Daoy (cell line): ENCODE measurements around the gene PDS5A. TPM values are rescaled to one million over a fixed set of nuclear protein-coding genes. Genes with fewer than 3 reads are reported as not detected.
"Not testable (repeated sequence)": the region's sequence is repeated elsewhere in the genome, so short reads cannot be mapped to it uniquely, and the experiment has no call there.

Experiments used
- DNase-seq: peaks from one replicate; pipeline ENCODE4 v3.0.0-alpha.2; 2015; ENCODE audit warnings: low read depth
- total RNA-seq: library from RNA; depleted of rRNA; stranded (reverse); fragments of >200 nt; shearing (Covaris generic); gene quantifications from 2 replicates; pipeline ENCODE4 v1.2.3, GENCODE V29; 2014

PDS5A gene
- total RNA-seq, 1 experiment from 2014 or later = 45.4 TPM

DNA sequence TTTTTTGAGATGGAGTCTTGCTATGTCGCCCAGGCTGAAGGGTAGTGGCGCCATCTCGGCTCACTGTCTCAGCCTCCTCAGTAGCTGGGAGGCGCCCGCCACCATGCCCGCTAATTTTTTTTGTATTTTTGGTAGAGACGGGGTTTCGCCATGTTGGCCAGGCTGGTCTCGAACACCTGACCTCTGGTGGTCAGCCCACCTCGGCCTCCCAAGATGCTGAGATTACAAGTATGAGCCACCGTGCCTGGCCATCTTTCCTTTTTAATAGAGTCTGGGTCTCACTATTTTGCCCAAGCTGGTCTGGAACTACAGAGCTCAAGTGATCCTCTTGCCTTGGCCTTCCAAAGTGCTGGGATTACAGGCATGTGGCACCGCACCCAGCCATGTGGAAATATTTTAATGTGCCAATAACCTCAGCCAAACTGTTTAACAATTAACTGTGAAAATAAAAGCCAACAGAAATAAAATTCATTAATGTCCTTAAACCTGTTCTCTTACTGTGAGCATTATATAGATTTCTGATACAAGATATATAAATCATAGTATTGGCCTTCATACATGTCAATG lies 16.3 kb downstream of the PDS5A start:
- DNase-seq = no peak

DNA sequence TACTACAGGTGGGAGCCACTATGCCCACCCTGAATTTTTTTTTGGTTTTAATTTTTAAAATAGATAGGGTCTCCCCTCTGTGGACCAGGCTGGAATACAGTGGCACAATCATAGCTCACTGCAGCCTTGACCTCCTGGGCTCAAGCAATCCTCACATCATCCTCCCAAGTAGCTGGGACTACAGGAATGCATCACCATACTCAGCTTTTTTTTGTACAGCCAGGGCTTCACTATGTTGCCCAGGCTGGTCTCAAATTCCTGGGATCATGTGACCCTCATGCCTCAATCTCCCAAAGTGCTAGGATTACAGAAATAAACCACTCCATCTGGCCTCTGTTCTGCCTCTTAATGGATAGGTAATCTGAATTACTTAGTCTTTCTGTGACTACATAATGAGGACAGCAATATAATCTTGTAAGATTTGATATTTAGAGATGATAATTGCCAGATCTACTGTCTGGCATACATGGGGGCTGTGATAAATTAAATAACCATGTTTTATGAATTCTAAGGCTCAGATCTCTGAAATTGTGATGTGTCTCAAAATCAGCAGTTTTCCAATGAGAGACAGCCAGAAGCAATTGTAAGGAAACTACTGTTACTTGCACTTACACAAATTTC lies 26.7 kb downstream of the PDS5A start:
- no peak for DNase-seq

DNA sequence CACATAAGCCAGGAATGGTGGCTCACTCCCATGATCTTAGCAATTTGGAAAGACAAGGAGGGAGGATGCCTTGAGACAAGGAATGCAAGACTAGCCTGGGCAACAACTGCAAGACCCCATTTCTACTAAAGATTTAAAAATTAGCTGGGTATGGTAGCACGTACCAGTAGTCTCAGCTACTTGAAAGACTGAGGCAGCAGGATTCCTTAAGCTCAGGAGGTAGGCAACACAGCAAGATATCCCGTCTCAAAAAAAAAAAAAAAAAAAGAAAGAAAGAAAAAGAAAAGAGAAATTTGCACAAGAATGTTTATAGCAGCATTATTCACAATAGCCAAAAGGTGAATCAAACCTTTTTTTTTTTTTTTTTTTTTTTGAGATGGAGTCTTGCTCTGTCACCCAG lies 29.7 kb downstream of the PDS5A start:
- no peak for DNase-seq

DNA sequence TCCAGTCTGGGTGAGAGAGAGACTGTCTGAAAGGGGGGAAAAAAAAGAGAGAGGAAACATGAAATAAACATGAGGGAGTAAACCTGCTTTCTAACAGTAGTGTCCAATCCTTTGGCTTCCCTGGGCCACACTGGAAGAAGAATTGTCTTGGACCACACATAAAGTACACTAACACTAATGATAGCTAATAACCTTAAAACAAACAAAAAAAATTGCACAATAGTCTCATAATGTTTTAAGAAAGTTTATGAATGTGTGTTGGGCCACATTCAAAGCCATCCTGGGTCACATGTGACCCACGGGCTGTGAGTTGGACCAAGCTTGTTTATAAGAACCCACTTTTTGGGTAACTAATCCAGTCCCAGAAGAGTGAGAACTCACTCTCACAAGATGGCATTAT lies 30.3 kb downstream of the PDS5A start:
- DNase-seq = no peak

DNA sequence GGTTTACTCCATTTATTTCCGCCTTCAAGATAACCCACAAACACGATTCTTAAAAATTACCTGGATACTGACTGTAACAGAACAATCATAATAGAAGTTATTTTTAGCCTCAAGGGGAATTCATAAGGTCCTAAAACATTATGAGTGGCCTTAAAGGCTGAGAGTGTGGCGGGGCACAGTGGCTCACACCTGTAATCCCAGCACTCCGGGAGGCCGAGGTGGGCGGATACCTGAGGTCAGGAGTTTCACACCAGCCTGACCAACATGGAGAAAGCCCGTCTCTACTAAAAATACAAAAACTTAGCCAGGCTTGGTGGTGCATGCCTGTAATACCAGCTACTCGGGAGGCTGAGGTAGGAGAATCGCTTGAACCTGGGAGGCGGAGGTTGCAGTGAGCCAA lies 33.5 kb downstream of the PDS5A start:
- not testable (repeated sequence) for DNase-seq

DNA sequence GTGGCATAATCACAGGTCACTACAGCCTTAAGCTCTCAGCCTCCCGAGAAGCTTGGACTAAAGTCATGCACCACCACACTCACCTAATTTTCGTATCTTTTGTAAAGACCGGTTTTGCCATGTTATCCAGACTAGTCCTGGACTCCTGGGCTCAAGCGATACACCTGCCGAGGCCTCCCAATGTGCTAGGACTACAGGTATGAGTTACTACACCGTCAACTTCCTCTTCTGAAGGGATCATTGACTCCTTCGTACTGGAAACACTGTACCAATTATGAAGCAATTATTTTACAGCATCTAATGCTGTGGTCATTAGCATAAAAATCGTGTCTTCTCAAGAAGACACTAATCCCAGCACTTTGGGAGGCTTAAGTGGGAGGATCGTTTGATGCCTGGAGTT lies 35.2 kb downstream of the PDS5A start:
- no peak for DNase-seq

DNA sequence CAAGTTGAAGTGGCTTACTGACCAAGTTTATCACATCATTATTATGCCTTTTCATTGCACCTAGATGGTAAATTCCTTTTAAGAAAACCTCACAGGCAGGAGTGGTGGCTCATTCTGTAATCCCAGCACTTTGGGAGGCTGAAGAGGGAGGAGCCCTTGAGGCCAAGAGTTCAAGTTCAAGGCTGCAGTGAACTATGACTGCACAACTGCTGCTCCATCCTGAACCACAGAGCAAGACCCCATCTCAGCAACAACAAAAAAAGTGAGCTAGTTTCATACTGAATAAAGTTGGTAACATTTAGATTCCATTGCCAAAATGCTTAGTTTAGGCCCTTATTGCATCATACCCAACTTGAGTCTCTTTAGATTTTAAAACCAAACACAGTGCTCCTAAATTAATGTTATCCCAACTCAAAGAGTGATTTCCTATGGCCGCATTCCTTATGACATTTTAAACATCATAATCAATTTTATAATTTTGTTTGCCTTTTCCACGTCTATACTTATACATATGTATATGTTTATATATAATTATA lies 36.0 kb downstream of the PDS5A start:
- DNase-seq = no peak

DNA sequence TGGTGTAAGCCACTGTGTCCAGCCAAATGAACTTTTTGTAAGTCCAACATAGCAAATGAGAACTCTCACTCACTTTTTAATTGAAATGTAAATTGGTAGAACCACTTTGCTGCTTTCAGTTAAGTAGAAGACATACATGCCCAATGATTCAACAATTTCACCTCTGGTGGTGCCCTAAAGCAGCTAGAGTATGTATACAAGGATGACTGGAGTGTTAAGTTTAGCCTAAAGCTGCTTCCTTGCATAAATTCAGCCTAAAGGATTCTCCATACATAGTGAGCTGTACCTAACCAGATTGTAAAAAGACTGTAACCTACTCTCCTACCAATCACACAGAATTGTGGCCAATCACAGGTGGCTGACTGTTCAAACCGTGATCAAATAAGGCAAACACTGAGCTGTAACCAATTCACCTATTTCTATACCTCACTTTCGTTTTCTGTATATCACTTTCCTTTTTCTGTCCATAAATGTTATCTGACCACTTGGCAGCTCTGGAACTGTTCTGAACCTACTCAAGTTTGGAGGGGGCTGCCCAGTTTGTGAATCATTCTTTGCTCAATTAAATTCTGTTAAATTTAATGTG lies 39.9 kb downstream of the PDS5A start:
- DNase-seq = no peak

DNA sequence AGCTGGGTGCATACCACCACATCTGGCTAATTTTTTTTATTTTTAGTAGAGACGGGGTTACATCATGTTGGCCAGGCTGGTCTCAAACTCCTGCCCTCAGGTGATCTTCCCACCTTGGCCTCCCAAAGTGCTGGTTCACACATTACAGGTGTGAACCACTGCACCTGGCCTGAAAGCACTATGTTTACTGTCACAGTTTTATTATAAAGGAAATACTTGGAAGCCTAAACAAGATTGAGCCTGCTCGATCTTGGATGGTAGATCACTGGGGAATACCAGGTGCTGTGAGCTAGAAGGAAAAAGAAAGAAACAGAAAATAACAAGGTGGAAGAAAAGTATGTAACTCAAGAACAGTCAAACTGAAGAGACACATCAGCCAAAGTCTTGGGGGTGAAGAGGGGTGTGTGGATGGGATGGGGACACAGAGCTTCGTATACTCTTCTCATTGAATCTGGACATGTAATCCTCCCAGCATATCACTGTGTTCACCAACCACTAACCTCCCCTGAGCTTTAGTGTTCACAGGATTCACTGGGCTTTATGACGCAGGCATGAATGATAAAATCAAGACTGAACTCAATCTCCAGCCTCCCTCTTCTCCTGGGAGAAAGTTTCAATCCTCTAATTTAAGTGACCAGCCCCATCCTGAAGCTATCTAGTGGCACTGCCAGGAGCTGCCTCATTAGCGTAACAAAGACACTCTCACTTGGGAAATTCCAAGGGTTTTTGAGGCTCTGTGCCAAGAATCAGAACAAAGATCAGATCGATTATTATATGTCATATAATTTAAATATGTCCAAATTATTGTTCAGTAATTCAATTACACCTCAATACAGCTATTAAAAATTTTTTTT lies 40.9 kb downstream of the PDS5A start:
- no peak for DNase-seq

DNA sequence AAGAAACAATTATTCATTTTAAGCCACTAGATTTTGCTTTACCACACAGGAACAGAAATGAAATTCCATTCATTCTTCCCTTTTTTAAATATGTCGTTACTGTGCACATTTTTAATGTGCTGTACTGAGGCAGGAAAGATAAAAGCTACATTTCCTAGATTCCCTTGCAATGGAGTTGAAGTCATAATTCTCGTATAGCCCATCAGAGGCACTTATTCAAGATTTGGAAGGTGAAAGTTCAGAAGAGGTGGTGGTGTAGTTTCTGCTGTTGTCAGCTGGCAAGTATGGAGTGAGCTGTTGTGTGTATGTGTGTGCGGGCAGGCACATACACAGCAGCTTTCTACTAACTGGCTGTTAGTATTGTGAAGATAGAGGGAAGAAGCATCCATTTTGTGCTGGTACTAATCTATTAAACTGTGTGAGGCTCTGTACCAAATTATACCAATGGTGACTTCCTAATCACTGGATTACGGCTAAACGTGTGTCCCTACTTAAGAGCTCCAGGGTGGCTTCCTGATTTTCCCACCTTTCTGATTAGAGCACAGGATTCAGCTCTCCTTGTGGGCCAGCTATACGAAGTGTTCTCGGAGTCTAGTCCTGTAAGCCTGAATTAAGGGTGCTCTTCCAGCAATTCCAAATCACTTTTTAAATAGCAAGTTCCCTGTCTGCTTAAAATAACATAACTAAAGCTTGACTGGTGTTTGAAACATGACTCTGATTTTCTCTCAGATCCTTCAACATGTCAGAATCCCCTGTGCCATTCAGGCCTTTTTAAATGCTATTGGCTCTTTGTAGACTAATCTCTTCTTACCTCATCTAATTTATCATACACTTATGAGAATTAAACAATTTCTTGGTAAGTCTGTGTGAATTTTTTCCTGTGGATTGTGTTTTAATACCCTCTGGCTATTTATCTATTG lies 43.8 kb downstream of the PDS5A start:
- no peak for DNase-seq

DNA sequence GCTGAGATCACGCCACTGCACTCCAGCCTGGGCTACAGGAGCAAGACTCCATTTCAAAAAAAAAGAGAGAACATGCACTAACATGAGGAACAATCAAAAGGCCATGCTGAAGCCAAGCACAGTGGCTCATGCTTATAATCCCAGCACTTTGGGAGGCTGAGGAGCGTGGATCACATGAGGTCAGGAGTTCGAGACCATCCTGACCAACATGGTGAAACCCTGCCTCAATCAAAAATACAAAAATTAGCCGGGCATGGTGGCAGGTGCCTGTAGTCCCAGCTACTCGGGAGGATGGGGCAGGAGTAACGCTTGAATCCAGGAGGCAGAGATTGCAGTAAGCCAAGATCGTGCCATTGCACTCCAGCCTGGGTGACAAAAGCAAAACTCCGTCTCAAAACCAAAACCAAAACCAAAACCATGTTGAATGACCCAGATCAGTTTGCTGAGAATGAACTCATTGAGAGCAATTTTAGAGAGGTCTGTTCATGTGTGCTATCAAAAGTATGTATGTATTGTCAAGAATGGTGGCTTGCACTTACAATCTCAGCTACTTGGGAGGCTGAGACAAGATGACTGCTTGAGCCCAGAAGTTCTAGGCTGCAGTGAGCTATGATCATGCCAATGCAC lies 44.8 kb downstream of the PDS5A start:
- DNase-seq = no peak

DNA sequence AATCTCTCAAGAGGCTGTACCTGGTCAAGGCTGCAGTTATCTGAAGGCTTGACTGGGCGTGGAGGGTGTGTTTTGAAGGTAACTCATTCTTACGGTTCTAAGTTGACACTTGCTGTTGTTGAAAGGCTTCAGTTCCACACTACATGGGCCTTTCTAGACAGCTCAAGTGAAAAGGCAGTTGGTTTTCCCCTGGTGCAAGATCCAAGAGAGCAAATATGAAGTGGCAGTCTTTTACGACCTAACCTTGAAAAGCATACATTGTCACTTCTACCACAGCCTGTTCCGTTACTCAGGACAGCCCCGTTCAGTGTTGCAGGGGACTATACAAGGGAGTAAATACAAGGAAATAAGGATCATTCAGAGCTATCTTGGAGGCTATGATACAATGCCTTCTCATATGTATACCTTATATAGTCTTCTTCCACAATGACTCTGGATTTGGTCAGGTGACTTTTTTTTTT lies 46.2 kb downstream of the PDS5A start:
- no peak for DNase-seq

DNA sequence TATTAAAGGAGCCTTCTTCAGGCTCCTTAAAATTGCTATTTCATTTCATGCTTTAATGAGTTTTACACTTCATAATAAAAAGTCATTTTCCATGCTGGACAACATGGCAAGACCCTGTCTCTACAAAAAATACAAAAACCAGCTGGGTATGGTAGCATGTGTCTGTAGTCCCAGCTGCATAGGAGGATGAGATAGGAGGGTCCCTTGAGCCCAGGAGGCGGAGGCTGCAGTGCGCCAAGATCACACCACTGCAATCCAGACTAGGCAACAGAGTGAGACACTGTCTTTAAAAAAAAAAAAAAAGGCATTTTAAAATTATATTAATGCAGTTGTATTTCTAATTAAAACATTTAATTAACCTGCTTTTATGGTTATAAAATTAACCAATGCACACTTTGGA lies 49.2 kb downstream of the PDS5A start:
- no peak for DNase-seq

DNA sequence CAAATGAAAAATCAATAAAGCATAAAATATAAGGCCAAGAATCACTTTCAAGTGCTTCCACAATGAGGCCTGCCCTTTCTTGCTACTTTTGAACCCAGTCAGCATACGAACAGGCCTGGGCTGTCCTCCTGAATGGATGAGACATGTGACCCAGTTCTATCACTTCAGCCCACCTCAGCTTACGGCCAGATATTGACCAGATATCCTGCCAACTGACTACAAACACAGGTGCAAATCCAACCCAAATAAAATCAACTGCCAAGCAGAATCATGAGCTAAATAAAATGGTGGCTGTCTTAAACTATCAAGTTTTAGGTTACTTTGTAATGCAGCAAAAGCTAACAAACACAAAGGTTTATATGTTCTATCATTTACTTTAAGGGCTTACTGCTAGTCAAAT lies 53.7 kb downstream of the PDS5A start:
- no peak for DNase-seq

DNA sequence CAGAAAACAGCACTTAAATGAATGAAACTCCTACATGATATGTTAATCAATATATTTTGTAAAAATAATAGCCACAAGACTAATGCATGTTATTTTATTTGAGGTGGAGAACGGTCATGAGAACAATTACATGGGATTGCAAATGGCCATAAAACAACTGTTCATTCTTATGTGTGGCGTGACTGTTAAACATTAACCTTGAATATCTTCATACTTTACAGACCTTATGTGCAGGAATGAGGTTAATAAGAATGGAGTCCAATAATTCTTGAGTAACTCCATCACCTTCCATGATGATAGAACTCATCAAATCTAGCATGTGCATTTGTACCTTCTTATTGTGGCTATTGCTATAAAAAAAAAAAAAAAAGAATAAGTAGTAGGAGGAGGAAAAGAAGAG lies 55.3 kb downstream of the PDS5A start:
- DNase-seq = no peak

DNA sequence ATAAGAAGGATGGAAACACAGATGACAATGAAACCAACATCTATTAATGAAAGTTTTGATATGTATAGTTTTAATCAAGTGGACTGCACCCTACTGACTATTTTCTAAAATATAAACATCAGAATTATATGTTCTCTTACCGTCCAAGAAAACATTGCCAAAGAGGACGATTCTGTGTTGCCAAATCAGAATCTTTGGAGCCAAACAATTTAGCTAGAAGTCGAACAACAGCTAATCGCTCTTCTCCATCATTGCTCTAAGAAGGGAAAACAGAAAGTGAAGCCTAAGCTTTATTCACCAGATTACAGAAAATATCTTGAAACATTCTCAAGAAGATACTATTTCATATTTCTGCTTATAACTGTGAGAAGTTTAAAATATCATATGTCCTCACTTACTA lies 64.2 kb downstream of the PDS5A start:
- no peak for DNase-seq

DNA sequence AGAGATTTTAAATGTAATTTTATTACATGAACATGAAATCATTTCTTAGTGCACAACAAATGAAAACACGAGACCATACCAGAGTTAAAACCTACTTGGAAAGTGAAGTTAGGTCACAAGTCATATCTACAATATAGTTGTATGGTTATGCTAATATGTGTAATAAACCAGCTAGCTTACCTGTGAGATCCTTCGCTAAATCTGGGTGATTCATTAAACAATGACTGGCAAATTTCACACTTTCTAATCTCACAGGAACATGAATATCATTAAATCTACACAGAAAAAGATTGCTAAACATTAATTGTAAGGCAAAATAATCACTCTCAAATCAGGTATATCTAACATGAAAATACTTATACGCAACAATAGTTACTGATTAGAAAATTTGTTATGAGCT lies 67.6 kb downstream of the PDS5A start:
- no peak for DNase-seq

DNA sequence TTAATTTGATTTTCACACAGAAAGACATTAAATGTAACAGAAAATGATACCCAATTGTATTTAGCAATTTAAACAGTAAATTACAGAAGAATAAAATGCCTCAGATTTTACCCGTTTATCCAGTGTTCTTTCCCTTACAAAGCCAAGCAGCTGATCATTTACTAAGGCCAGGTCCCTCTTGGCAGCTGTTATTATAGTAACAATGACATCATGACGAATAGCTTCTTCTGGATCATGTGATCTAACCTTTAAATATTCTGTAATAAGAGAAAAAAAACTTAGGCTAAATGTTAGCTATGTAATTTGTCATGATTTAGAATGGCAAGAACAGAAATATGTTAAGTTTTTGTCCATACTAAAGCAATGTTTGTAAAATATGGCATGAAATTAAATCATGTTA lies 69.4 kb downstream of the PDS5A start:
- no peak for DNase-seq

DNA sequence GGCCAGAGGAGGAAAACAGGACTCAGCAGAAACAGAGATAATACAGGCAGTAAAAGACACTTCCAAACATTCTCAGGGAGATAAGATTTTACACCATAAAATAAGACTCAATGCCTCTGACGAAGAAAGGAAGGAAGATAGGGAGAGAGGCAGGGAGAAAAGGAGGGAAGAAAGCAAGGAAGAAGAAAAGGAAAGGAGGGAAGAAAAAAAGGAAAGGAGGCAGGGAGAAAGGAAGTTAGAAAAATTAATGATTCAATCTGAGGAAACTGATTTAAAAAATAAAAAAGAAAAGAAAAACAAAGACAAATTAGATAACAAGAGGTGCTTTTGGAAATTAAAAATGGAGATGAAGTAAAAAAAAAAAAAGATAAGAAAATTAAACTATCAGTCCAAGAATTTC lies 72.1 kb downstream of the PDS5A start:
- no peak for DNase-seq

DNA sequence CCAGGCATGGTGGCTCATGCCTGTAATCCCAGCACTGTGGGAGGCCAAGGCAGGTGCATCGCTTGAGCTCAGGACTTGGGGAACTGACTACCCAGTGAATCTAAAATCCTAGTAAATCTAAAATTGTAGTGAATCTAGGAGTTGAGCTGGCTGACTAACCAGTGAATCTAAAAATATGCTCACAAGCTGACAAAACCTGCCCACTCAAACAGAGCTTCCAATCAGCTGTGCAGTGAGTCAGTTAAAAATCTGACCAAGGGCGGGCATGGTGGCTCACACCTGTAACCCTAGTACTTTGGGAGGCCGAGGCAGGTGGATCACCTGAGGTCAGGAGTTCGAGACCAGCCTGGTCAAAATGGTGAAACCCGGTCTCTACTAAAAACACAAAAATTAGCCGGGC lies 72.7 kb downstream of the PDS5A start:
- DNase-seq = not testable (repeated sequence)

DNA sequence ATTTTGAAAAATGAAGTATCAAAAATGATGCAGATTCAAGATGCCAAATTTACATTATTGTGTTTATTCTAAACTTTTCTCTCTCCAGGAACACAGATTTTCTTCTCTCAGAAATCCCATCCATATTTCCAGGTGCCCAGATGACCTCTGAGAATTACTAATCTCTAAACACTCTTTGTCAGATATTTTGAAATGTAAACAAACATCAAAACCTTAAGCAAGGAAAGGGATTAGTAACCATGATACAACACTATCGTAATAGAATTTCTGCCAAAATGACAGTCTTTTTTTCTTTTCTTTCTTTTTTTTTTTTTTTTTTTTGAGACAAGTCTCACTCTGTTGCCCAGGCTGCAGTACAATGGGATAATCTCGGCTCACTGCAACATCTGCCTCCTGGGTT lies 76.7 kb downstream of the PDS5A start:
- DNase-seq = no peak
